SK-N-SH treated with all-trans-retinoic acid at 6 μM for 48 hours (cell line): ENCODE measurements around the gene POLR3G.

ENCODE experiments used
- BACH2 ChIP-seq: fragments of 250-450 bp; sonication (Bioruptor Pico); IDR thresholded peaks from 2 replicates; pipeline ENCODE4 v1.9.0; 2021; ENCODE audit warnings: mild to moderate bottlenecking, borderline replicate concordance
- OSR1 ChIP-seq: fragments of 250-450 bp; sonication (Bioruptor Pico); IDR thresholded peaks from 2 replicates; pipeline ENCODE4 v1.8.0; 2022; ENCODE audit warnings: moderate library complexity, mild to moderate bottlenecking, inconsistent platforms
- RARB ChIP-seq: fragments of 250-450 bp; sonication (Bioruptor Pico); IDR thresholded peaks from 2 replicates; pipeline ENCODE4 v1.8.0; 2021; ENCODE audit warnings: mild to moderate bottlenecking, moderate library complexity
- SNAI2 ChIP-seq: fragments of 250-450 bp; sonication (Bioruptor Pico); IDR thresholded peaks from 2 replicates; pipeline ENCODE4 v1.5.0; 2020; ENCODE audit warnings: mild to moderate bottlenecking, moderate library complexity
- ZC3H10 ChIP-seq: fragments of 250-450 bp; sonication (Bioruptor Pico); IDR thresholded peaks from 2 replicates; pipeline ENCODE4 v1.5.1; 2021; ENCODE audit warnings: mild to moderate bottlenecking, moderate library complexity
- ZNF565 ChIP-seq: fragments of 450-650 bp; formaldehyde crosslinking; conservative IDR thresholded peaks from 2 replicates; pipeline ENCODE4 v1.5.0; 2020; ENCODE audit warnings: low read depth, mild to moderate bottlenecking, moderate library complexity
- TF ChIP-seq, protein P1 (sequence below): fragments of 250-450 bp; sonication (Bioruptor Pico); IDR thresholded peaks from 2 replicates; pipeline ENCODE4 v1.5.1; 2021; ENCODE audit warnings: mild to moderate bottlenecking, moderate library complexity
- TF ChIP-seq, protein P2 (sequence below): fragments of 250-450 bp; sonication (Bioruptor Pico); IDR thresholded peaks from 2 replicates; pipeline ENCODE4 v1.5.0; 2020; ENCODE audit warnings: mild to moderate bottlenecking, moderate library complexity

DNA sequence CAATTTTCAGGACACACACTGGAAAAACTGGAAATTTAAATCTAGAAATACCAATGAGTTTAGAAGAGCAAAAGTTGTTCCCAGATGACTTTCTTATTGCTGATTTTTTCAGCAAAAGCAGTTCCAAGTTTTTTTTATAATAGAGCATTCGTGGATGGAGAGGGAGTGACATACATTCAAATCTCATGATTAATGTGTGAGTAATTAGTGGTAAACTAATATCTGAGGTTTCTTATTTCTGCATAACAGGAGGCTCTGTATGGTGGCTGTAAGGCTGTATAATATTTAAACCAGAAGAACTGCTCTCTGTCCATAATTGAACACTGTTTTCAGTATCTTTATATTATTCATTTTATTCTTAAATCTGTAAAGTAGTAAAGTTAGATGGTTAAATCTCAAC lies 28.9 kb downstream of the POLR3G start:
- TF ChIP-seq OSR1 (CRISPR knock-in tag) (no peak), BACH2 (CRISPR knock-in tag) (no peak), ZC3H10 (no peak), ZNF565 (CRISPR knock-in tag) (no peak), RARB (CRISPR knock-in tag) (no peak), SNAI2 (CRISPR knock-in tag) (no peak)
- TF ChIP-seq, protein P1, sequence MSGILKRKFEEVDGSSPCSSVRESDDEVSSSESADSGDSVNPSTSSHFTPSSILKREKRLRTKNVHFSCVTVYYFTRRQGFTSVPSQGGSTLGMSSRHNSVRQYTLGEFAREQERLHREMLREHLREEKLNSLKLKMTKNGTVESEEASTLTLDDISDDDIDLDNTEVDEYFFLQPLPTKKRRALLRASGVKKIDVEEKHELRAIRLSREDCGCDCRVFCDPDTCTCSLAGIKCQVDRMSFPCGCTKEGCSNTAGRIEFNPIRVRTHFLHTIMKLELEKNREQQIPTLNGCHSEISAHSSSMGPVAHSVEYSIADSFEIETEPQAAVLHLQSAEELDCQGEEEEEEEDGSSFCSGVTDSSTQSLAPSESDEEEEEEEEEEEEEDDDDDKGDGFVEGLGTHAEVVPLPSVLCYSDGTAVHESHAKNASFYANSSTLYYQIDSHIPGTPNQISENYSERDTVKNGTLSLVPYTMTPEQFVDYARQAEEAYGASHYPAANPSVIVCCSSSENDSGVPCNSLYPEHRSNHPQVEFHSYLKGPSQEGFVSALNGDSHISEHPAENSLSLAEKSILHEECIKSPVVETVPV (CRISPR knock-in tag) = no peak
- TF ChIP-seq, protein P2, sequence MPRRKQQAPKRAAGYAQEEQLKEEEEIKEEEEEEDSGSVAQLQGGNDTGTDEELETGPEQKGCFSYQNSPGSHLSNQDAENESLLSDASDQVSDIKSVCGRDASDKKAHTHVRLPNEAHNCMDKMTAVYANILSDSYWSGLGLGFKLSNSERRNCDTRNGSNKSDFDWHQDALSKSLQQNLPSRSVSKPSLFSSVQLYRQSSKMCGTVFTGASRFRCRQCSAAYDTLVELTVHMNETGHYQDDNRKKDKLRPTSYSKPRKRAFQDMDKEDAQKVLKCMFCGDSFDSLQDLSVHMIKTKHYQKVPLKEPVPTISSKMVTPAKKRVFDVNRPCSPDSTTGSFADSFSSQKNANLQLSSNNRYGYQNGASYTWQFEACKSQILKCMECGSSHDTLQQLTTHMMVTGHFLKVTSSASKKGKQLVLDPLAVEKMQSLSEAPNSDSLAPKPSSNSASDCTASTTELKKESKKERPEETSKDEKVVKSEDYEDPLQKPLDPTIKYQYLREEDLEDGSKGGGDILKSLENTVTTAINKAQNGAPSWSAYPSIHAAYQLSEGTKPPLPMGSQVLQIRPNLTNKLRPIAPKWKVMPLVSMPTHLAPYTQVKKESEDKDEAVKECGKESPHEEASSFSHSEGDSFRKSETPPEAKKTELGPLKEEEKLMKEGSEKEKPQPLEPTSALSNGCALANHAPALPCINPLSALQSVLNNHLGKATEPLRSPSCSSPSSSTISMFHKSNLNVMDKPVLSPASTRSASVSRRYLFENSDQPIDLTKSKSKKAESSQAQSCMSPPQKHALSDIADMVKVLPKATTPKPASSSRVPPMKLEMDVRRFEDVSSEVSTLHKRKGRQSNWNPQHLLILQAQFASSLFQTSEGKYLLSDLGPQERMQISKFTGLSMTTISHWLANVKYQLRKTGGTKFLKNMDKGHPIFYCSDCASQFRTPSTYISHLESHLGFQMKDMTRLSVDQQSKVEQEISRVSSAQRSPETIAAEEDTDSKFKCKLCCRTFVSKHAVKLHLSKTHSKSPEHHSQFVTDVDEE (CRISPR knock-in tag) = no peak
